Subcutaneous abdominal adipose tissue (tissue), 5 donors: Measurements from ENCODE around the gene NSMF.
"Not testable (repeated sequence)": the region's sequence is repeated elsewhere in the genome, so short reads cannot be mapped to it uniquely, and the experiment has no call there.

Experiments used
- H3K27ac ChIP-seq: one replicate; pipeline ENCODE4 v1.7.0; 2013; ENCODE audit warnings: low read depth, mild to moderate bottlenecking, inconsistent platforms, low read length, moderate library complexity
- H3K27me3 ChIP-seq, 5 donors: one replicate each; pipeline ENCODE4 v1.7.0; 2013; ENCODE audit warnings: low read length in 5 of 5, inconsistent platforms in 1 of 5; ENCODE audit not compliant: control insufficient read depth in 5 of 5, insufficient read depth in 4 of 5
- H3K36me3 ChIP-seq, 5 donors: one replicate each; pipeline ENCODE4 v1.7.0; 2013; ENCODE audit warnings: low read length in 5 of 5; ENCODE audit not compliant: control insufficient read depth in 5 of 5, insufficient read depth in 5 of 5
- H3K4me1 ChIP-seq, 5 donors: one replicate each; pipeline ENCODE4 v1.7.0; 2013; ENCODE audit warnings: low read length in 5 of 5, mild to moderate bottlenecking in 3 of 5, moderate library complexity in 1 of 5; ENCODE audit not compliant: control insufficient read depth in 5 of 5, insufficient read depth in 5 of 5
- H3K4me3 ChIP-seq, 5 donors: one replicate each; pipeline ENCODE4 v1.7.0; 2013; ENCODE audit warnings: low read length in 5 of 5, low read depth in 1 of 5
- H3K9ac ChIP-seq, 5 donors: one replicate each; pipeline ENCODE4 v1.7.0; 2013; ENCODE audit warnings: low read length in 5 of 5, mild to moderate bottlenecking in 4 of 5, moderate library complexity in 3 of 5
- H3K9me3 ChIP-seq, 5 donors: one replicate each; pipeline ENCODE4 v1.7.0; 2013; ENCODE audit warnings: low read length in 5 of 5; ENCODE audit not compliant: control insufficient read depth in 5 of 5
- donor health status: healthy.
- donor health status: healthy.
- donor health status: healthy.
- donor health status: healthy.
- donor health status: healthy.

The NSMF gene

DNA sequence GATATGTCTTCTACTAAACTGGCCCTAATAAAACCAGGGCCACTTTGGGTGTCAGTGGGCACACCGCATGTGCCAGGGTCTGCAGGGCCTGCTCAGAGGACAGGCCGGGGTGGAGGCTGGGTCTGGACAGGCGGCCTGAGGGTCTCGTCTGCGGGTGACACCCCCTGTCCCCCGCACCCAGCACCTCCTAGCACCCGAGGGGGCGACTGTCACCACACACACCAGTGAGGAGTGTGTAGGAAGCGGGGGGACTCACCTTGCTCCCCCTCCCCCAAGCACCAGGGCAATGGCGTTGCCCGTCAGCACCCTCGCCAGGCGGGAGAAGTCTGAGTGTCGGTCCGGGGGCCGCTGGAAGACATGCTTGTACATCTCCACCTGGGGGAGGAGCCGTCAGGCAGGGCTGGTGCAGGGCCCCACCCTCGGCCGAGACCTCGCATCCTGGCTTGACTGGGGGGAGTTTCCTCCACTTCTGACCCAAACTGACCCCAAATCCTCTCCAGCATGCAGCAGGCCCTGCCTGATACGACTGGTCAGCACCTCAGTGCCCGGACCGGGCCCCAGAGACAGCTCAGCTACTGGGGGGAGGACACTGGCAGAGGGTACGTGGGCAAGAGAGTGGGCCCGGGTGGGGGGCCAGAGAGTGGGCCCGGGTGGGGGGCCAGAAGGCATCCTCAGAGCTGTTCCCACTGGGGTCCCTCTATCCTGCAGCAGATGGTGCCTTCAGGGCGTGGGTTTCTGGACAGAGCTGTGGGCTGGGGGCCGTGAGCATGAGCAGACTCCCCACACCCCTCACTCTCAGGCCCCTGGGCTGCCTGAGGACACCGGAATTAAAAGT is 18.9 kb upstream of the NSMF start:
- no peak overlapping the region for H3K27ac ChIP-seq

DNA sequence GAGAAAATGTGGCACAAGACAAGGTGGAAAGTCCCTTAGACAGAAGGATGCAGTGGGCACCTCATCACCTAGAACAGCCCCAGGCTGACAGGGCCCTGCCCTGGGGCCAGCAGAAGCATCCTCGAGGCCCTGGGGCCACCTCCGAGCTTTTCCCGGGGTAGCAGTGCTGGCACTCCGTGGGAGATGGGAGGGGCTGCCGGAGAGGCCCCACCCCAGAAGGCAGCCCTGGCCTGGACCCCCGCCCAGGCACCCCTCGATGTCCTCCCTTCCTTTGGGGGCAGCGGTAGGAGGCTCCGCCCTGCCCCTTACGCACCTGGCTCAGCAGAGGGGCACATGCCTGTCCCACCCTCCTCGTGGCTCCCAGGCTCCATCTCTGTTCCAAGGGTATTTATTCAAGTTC is 17.7 kb upstream of the NSMF start:
- no peaks in the 10 kb centered on the region for H3K27me3 ChIP-seq
- peaks cover 7 to 31% (median 15%) of the 10 kb centered on the region in 5 donors for H3K36me3 ChIP-seq
- no peak overlapping the region for H3K27ac ChIP-seq
- H3K9ac ChIP-seq = no peak overlapping the region
- peaks cover 0 to 12% (median 9%) of the 10 kb centered on the region in 5 donors for H3K9me3 ChIP-seq
- no peak overlapping the region for H3K4me3 ChIP-seq
- H3K4me1 ChIP-seq = peaks cover 0 to 1% (median under 1%) of the 10 kb centered on the region in 5 donors

More for the DNA sequence above, 18.9 kb upstream of the NSMF start:
- Histone ChIP-seq H3K36me3 (peaks cover 7 to 31% (median 15%) of the 10 kb centered on the region in 5 donors), H3K4me3 (no peak overlapping the region), H3K4me1 (peaks cover 0 to 10% (median 8%) of the 10 kb centered on the region in 5 donors), H3K27me3 (no peaks in the 10 kb centered on the region), H3K9ac (no peak overlapping the region), H3K9me3 (peaks cover 0 to 12% (median 9%) of the 10 kb centered on the region in 5 donors)

DNA sequence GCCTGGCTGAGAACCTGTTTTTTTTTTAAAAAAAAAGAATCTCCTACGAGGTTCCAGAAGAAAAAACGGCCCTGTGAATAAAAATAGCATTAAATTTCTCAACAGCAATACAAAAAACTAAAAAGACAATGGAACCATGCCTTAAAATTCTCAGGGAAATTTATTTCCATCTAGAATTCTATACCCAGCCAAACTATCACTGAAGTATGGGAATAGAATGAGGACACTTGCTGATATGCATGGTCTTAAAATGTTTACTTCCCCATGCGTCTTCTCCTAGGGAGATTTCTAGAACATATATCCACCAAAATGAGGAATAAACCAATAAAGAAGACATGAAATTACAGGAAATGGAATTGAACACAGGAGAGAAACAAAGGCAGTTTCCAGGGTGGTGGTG is 16.5 kb upstream of the NSMF start:
- Histone ChIP-seq H3K36me3 (peaks cover 6 to 26% (median 15%) of the 10 kb centered on the region in 5 donors), H3K27ac (no peak overlapping the region)

DNA sequence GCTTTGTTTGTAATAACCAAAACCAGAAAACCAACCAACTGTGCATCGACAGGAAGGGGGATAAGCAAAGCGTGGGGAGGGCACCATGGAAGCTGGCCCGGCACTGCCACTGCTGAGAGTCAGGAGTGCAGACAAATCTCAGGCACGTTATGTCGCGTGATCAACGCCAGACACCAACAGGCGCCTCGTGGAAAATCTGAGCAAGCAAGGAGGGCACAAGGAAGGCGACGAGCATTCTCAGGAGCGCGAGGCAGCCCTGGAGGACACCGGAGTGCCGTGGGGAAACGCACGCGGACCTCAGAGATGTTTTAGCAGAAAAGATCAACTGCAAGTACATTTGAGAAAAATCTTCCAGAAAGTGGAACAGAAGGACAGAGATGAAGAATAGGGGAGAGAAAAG is 15.1 kb upstream of the NSMF start:
- Histone ChIP-seq H3K27me3 (no peaks in the 10 kb centered on the region), H3K9ac (no peak overlapping the region), H3K9me3 (peaks cover 0 to 12% (median 9%) of the 10 kb centered on the region in 5 donors), H3K4me1 (peaks cover 0 to 3% (median 0%) of the 10 kb centered on the region in 5 donors), H3K4me3 (no peak overlapping the region), H3K36me3 (peaks cover 0 to 12% (median 7%) of the 10 kb centered on the region in 5 donors), H3K27ac (no peak overlapping the region)

More for the DNA sequence above, 16.5 kb upstream of the NSMF start:
- Histone ChIP-seq H3K4me3 (no peak overlapping the region), H3K27me3 (no peaks in the 10 kb centered on the region), H3K9me3 (peaks cover 0 to 12% (median 9%) of the 10 kb centered on the region in 5 donors), H3K4me1 (peaks cover 0 to 3% (median 0%) of the 10 kb centered on the region in 5 donors), H3K9ac (no peak overlapping the region)

DNA sequence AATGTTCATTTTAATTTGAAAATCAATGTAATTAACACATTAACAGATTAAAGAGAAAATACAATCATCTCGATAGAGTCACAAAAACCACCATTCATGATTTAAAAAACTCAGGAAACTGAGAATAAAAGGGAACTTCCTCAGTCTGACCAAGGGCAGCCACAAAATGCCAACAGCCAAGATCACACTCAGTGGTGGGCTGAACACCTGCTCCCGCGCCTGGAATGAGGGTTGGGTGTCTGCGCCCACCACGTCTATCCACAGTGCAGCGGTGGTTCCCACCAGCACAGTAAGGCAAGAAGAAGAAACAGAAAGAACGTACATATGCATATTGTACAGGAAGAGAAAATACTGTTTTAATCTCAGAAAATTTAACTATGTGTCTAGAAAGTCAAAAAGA is 11.7 kb upstream of the NSMF start:
- Histone ChIP-seq H3K27ac (no peak overlapping the region), H3K27me3 (no peaks in the 10 kb centered on the region), H3K9me3 (peaks cover 0 to 5% (median 2%) of the 10 kb centered on the region in 5 donors), H3K4me1 (peaks cover 0 to 3% (median 0%) of the 10 kb centered on the region in 5 donors), H3K36me3 (peaks cover 3 to 6% (median 4%) of the 10 kb centered on the region in 5 donors), H3K4me3 (no peak overlapping the region), H3K9ac (peak overlapping the region in 1 of 5 donors; percentile 5)

DNA sequence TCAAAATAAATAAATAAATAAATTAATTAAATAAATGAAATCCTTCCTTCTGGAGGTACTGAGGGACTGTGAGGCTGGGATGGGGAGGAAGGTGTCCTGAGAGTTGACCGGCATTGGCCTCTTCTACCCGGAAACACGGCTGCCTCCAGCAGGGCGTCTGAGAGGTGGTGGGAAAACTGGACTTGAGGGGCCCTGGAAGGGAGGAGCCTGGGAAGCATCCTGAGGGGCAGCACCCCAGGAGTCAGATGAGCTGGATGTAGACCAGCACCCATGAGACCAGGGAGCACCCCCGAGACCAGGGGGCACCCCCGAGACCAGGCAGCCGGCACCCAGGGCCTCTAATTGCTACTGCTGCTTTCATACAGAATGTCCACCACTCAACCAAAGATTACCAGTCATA is 8.8 kb upstream of the NSMF start:
- Histone ChIP-seq H3K27me3 (no peaks in the 10 kb centered on the region), H3K4me1 (peaks cover 0 to 3% (median 0%) of the 10 kb centered on the region in 5 donors), H3K9ac (no peak overlapping the region), H3K36me3 (peaks cover 2 to 20% (median 9%) of the 10 kb centered on the region in 5 donors), H3K27ac (no peak overlapping the region), H3K4me3 (no peak overlapping the region), H3K9me3 (no peaks in the 10 kb centered on the region)

DNA sequence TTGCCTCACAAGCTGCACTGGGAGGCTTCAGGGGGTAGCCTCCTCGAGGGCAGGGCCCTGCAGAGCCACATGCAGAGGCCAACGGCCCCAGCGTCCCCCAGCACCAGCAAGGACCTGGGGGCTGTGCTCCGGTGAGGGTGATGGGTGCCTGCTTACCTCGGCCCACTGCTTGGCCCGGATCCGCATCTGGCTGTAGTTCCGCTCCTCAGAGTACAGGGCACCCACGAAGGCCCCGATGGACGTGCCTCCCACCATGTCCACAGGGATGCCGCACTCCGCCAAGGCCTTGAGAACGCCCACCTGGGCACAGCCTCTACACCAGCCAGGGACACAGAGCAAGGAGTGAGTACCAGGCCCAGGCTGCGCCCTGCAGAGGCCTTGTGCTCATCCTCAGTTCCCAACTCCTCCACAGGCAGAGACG is 8.0 kb upstream of the NSMF start:
- Histone ChIP-seq H3K9ac (no peak overlapping the region), H3K27ac (no peak overlapping the region), H3K27me3 (no peaks in the 10 kb centered on the region), H3K36me3 (peaks cover 2 to 25% (median 12%) of the 10 kb centered on the region in 5 donors), H3K4me1 (peaks cover 0 to 3% (median 0%) of the 10 kb centered on the region in 5 donors), H3K4me3 (no peak overlapping the region), H3K9me3 (no peaks in the 10 kb centered on the region)

DNA sequence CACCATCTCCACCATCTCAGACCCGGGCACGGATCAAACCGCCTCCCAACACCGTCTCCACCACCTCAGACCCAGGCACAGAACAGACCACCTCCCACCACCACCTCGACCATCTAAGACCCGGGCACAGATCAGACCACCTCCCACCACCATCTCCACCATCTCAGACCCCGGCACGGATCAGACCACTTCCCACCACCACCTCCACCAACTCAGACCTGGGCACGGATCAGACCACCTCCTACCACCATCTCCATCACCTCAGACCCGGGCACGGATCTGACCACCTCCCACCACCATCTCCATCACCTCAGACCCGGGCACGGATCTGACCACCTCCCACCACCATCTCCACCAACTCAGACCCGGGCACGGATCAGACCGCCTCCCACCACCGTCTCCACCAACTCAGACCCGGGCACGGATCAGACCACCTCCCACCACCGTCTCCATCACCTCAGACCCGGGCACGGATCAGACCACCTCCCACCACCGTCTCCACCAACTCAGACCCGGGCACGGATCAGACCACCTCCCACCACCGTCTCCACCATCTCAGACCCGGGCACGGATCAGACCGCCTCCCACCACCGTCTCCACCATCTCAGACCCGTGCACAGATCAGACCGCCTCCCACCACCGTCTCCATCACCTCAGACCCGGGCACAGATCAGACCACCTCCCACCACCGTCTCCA is 7.4 kb upstream of the NSMF start:
- H3K36me3 ChIP-seq = peaks cover 2 to 31% (median 12%) of the 10 kb centered on the region in 5 donors

DNA sequence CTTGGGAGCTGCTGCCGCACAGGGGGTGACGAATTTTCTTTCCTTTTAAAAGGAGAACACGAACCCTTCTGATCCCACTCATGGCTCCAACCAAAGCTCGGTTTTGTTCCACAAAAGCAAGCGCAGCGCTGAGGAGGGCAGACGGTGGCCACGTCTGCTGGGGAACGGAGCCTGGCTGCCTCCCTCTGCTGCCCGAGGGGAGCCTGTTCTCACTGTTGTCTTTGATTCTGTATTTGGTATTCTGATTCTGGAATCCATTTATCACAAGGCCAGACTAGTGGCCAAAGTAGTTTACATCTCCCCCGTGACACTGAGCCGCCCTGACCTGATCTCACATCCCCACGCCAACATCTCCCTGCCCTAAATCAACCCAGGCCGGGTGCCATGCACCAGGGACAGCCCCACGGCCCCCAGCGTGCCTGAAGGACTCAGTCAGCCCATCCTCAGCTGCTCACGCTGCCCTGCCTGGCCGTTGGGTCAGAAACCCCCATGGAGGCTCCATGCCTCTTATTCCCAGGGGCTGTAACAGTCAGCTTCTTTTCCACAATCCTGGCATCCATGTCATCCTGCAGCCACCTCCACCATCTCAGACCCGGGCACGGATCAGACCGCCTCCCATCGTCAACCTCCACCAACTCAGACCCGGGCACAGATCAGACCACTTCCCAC is 6.7 kb upstream of the NSMF start:
- Histone ChIP-seq H3K9me3 (no peaks in the 10 kb centered on the region), H3K27ac (no peak overlapping the region), H3K9ac (no peak overlapping the region), H3K36me3 (peaks cover 2 to 37% (median 14%) of the 10 kb centered on the region in 5 donors), H3K4me3 (no peak overlapping the region), H3K4me1 (peaks cover 0 to 9% (median 0%) of the 10 kb centered on the region in 5 donors), H3K27me3 (no peaks in the 10 kb centered on the region)

More for the DNA sequence above, 7.4 kb upstream of the NSMF start:
- H3K27ac ChIP-seq, H3K27me3 ChIP-seq, H3K4me3 ChIP-seq, H3K4me1 ChIP-seq, H3K9ac ChIP-seq, H3K9me3 ChIP-seq: not testable (repeated sequence)
